GM19395 (cell line): ENCODE data around the gene IGF2.

ENCODE experiments used
- ATAC-seq: cut with Tn5 transposase; IDR thresholded peaks from one replicate; pipeline ENCODE4 v1.9.1; 2021; ENCODE audit warnings: mild to moderate bottlenecking, moderate library complexity; ENCODE audit not compliant: unreplicated experiment

IGF2 gene

DNA sequence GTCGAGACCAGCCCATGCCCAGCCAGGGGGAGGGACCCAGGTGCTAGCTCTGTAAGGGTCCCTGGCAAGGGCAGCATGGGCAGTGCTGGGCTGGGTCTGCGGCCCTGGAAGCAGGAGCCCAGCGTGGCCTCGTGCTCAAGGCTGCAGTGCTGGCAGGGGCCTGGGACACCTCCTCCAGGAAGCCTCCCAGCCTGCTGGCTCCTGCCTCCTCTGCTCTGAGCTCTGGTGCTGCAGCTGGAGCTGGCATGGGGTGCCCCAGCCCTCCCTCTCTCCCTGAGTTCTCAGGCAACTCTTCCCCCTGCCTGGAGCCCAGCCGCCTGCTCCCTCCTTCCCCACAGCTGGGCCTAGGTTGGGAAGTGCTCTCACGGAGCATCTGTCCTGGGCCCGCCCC lies 15.0 kb upstream of the IGF2 start:
- no peak for ATAC-seq

DNA sequence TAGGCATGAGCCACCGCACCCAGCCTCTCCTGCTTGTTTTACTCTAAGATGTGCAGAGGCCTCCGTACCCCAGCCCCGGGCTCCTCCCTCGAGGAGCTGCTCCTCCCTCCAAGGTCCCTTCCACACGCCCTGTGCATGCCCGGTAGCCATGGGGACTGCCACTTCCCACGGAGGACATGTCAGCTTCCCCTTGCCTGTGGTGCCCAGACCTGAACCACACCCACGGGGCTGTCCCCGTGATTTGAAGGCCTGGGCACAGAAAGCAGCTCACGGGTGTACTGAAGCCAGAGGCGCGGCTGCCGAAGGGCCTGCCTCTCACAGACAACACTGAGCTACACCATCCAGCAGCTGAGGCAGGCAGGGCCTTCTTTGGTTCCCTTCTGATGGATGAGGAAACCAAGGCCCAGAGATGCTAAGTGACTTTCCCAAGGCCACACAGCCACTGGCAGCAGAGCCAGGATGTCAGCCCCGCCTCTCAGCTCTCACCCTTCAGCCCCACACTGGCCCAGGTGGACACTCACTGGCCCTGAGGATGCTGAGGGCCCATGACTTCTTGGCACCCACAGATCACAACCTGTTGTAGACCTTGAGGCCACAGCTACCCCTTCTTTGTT lies 14.5 kb upstream of the IGF2 start:
- no peak for ATAC-seq

DNA sequence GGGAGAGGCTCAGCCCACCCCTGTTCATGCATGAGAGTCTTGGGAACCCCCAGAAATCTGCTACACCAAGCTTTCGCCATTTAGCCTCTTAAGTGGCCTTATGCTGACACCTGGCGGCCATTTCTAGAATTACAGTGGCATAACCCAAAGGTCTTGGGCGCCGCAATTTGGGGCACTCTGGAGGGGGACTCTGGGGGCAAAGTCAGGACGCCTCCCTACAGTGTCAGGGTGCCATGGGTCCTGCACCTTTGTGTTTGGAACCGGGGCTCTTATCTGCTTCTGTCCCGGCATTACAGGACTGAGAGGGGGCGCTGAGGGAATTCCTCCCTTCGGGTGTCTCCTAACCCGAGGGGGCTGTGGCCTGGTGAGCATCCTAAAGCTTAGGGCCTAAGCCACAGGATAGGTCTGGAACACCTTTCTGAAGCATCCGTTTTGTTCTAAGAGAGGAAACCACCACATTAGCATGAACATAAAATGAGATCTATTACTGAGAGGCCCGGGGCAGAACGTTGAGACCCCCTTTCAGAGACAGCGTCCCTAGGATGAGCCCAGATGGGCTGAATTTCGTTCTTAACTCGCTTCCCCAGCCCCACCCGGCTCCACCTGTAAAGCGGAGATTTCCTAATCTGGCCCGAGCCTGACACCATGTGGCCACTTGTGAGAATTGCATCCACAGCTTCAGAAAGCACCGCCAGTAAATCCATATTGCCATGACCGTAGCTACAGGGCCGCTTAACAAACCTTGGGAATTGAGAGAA lies 12.5 kb upstream of the IGF2 start:
- no peak for ATAC-seq

DNA sequence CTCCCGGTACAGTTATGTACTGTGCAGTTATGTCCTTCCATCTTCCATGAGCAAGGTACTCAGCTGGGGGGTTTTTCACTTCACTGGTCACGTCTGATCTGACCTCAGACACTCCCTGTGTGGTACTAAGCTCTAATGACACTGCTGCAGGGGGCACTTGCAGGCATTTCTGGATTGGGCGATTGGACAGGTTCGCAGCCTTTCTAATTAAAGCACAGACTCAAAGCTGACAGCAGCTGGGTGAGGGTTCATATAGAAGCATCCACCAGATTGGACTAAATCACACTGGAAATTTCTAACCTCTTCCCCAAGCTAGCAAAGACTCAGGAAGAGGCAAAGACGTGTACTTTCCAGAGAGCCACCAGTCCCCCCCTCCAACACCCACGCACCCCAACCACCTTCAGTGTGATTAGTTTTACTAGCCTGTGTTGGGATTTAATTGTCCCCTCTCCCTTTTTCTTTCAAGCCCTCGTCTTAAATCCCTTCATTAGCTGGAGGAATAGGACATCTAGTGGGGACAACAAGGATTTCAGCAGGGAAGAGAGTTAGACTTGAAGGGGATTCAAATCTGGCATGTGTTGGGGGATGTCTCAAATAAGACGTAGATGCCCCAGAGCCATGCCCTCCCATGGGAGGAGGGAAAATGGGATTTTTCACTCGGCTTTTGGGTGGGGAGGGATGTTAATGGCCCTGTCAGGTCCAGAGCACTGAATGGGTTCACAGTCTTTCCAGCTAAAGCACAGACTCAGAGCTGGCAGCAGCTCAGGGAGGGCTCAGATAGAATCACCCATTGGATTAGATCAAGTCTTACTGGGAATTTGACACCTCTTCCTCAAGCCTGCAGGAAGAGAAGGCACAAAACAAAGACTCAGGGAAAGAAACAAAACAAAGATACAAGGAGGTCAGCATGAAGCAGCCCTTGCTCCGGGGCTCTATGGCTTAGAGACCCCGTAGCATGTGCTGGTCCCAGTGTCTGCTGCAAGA lies 11.0 kb upstream of the IGF2 start:
- ATAC-seq: no peak

DNA sequence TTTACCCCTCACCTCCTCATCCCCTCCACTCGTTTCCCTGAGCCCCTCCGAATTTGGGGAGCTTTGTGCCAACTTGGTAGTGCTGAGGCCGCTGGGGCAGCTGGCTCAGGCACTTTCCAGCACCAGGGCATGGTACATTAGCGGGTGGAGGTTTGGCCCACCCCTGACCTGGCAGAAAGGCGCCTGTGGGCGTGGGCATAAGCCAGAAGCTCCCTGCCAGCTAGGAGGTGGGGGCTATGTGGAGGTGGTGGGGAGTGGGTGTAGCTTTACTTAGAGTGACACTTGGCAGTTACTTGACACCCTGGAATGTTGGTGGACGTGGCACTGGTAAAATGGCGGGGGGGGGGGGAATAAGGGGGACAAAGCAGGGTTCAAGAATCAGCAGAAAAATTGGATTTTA lies 10.3 kb upstream of the IGF2 start:
- ATAC-seq: no peak

DNA sequence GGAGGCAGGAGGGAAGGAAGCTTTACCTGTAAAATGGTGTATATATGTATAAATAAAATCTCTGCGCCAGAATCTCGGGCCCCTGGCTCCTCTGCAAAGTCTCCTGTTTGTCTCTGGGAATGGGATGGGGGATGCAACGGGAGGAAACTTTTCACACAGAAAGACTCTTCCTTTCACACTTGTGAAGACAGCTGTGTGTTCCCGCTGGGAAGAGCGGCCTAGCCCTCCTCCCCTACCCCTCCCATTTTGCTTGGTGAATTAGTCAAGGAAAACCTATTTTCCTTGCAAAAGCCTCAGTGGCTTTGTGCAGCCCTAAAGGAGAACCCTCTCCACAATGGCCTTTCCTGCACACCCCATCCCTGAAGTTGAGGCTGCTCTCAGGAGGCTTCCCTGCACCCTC lies 9.4 kb upstream of the IGF2 start:
- no peak for ATAC-seq

DNA sequence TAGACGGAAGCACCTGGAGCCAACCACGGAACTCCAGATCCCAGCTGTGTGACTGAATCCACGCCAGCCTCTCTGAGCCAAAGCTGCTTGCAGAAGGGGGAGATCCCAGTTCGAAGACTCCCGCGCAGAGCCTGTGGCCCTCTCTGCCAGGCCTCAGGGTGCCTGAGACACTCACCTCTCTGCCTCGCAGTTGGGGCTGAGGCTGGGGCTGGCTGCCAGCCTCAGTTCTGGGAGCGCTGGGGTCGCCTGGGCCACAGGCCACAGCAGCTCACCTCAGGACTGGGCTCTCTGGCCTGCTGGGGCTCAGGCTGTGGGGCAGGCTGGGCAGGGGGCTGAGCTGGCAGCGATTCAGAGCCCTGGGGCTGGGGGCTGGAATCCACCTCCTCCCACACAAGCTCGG lies 8.2 kb upstream of the IGF2 start:
- no peak for ATAC-seq

DNA sequence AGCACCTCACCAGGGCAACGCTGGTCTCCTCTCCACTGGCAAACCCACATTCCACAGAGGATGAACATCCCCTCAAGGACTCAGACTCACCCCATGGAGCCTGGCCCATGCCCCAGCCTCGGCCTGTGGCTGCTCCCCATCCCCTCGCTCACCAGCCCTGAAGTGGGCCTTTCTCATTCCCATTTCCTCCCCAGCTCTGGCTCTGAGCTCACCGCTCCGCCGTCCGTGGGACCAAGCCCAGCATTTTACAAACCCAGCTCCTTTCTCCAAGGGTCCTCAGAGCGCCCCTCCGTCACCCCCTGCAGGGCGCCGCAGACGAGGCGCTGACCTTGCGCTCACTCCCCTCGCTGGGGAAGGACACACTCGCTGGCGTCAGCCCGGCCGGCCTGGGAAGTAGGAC lies 6.9 kb upstream of the IGF2 start:
- ATAC-seq: no peak

DNA sequence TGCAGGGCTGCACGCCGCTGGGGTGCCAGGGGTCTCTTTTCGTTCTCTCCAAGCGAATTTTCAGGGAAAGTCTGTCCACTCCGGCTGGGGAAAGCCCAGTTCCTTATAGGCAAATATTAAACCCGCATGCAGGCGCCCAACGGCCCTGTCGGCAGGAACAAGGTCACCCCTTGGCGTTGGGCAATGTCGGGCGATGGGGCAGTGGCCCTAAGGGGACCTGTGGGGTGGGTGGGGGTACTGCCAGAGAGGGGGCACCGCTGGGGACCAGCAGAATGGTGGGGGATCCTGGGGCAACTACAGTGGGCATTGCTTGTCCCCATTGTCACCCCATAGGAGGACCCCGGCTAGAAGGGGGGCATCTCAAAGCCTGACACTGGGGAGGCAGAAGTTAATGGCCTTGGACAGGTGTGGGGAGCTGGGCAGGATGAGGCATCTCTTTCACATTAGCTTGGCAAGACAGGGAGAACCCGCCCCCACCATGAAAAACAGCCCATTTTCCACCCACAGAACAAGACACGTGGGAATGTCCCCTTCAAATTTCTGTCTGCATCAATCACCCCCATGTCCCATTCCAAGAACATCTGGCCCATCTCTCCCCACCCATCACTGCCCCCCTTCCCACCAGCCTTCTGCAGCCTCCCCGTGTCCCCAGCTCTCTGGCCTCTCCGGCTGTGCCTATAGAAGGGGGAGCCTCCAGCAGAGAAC lies 5.5 kb upstream of the IGF2 start:
- no peak for ATAC-seq

DNA sequence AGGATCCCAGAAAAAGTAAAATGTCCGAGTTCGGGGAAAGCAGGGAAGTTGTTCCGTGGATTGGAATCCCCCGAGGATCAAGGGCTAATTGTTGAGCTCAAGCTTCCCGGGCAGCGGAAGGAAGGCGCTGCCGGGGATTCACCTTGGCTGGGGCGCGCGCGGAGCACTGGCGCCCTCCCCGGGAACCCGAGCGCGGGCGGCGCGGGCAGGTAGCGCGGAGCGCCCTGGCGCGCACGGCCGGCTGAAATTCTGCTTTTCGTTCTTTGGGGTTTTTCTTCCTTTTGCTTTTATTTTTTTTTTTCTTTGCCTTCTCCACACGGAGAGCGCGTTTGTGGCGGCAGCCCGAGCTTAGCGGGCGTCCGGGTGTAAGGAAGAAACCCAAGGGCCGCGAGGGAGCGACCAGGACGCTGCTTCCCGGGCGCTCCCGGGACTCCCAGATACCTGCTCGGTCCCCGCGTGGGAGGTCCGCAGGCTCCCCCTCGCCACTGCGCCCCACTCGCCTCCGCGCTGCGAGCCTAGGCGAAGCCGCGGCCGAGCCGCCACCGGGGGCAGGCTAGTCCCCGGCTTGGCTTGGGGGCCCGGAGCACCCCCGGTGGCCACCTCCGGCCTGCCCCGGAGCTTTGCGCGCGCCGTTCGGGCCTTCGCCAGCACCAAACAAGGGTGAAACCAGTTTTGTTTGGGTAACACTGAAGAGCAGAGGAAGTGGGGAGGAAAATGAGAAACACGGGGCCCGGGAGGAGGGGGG lies 4.8 kb upstream of the IGF2 start:
- no peak for ATAC-seq

DNA sequence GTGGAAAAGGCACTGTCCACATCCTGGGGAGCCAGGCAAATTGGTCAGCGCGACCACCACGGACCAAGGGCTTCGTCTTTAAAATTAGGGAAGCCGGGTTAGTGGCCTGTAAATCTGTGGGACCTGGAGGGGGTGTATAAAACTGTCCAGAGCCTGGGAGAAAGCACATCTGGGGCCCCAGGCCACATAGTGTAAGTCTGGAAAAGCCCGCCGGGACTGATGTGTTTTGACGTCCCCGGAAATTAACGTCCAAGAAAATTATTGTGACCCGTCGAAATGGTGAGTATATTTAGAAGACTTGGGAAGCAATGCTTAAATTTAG lies 4.2 kb upstream of the IGF2 start:
- no peak for ATAC-seq

DNA sequence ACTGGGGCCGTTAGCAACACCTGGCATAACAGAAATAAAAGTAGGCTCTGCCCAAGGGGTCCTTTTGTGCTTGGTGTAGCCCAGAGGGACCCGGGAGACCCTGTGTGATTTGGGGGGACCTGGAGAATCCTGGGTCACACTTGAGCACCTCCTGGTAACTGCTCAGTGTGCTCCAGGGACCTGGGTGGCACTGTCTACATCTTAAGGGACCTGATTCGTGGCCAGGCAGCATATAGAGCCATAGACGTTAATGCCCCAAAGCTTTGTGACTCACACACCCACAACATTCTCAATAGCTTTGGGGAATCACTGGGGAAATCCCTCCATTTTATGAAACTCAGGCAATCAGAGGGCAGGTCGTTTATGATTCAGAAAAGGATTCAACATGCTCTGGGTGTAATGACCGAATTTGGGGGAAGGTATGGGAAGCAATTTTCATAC lies 3.6 kb upstream of the IGF2 start:
- ATAC-seq: no peak

DNA sequence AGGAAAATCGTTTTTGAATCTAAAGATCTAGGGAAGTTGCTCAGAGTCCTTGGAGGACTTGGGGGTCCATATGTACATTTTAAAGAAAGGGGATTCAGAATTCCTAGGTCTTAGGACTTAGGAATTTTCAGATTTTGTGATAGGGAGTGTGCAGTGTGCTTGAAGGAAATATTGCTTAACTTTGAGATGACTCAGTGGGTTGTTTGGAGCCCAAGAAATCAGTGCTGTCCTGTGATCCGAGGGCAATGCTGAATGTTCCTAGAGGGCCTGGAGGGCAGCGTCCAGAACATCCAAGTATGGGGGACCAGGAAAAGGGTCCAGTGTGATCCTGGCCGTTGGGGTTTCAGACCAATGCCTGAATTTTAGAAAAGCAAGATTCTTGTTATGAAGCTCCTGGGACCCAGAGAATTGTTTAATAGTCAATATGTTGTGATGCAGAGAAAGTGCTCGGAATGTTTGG lies 3.1 kb upstream of the IGF2 start:
- no peak for ATAC-seq

DNA sequence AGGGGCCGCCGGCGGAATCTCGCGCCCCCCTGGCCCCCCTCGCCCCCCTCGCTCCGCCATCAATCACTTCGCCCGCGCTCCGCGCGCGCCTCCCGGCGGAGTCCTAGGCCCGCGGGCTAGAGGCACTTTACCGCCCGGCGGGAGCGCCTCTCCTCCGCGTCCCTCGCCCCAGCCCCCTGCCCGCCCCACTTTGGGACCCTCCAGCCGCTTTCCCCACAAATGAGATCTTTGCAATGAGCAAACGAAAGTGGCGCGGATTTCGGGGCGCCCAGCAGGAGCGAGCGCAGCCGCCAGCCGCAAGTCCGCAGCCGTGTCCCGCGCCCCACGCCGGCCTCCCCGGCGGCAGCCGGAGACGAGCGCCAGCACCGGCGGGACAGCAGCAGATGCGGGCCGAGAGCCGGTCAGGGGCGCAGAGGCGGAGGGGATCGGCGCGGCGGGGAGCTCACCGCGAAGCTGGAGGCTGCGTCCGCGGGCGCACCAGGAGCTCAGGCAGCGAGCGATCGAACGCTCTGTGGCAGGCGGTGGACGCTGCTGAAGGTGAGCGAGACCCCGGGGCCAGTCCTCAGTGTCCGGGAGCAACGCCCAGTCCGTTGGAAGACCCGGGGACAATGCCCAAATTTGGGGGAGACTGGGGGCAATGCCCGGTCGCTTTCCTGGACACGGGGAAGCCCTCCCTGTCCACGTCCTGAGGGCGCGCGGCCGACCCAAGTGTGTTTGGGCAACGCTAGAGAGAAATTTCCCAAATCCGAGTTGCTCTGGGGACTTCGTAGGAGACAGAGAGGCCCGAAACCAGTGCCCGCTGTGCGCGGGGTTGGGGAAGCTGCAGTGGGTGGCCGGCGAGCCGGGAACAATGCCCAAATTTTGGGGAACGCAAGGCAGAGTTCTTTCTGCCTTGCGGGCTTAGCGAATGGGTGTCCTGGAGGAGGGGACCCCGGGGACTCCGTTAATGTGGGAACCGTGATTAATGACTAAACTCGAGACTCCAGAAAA lies 1.5 kb upstream of the IGF2 start:
- ATAC-seq: no peak

DNA sequence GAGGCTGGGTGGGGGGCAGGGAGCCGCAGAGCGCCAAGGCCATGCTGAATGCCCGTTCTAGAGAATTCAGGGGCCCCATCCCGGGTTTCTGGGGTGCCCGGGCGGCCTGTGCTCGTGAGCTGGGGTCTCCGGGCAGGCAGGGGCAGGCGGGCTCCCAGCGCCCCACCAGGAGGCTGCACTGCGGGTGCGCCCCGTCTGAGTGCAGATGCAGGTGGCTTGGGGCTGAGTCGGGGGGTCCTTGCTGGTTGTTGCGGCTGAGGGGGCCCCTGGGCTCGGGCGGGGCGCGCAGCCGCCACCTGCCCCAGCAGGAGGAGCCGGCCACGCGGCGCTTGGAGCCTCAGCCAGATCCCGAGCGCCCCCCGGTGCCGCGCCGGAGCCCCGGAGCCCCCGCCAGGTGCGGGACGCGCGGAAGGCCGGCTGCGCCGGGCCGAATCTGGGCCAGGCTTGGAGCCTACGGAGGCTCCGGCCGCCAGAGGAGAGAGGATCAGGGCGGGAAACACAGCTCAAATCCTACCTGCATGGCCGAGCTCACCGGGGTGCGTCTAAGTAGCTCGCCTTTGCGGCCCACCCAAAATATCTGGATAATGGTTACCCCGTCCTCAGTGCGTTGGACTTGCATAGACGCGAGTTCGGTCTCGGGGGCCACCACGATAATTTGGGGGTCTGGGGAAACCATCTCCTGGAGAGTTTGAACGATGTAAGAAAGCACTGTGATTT lies 590 bp upstream of the IGF2 start:
- ATAC-seq: no peak

DNA sequence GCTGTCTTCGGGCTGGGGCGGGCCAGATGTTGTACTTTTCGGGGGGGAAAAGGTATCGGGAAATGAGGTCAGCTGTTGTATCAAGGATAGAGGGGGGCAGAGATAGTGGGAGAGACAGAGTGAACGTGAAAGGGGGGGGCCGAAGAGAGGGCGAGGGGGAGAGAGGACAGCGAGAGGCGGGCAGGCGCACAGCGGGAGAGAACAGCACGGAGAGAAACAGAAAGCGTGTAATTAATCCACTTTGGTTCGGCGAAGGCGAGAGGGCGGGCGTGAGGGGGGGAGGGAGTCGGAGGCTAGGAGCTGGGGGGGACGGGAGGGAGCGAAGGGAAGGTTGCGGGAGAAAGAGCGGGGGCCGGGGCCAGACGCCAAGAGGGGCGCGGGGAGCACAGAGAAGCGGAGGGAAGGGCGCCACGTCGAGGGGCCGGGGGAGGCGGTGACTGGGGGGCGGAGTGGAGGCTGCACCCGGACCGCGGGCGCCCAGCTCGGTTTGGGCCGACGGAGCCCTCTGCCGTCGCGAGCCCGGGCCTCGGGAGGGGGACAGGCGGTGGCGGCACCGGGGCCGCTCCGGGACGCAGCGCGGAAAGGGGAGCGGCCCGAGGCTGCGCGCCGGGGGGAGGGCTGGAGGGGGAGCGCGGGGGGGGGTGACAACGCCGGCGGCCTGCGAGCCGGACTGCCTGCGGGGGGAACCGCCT lies 612 bp downstream of the IGF2 start:
- ATAC-seq: no peak

DNA sequence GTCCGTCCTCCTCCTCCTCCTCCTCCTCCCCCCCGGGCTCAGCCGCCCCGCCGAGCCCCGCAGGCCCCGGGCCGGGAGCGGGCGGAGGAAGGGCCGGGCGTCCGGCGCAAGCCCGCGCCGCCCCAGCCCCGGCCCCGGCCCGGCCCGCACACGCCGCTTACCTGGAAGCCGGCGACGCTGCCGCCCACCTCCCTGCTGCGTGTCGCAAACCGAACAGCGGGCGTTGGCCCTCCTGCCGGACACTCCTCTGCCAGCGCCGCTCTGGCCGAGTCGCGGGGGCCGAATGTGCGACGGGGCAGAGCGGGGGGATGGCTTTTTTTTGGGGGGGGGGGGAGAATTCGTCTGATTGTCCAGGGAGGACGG lies 1.1 kb downstream of the IGF2 start:
- ATAC-seq: no peak
